Pulmonary artery endothelial cell (primary cell): Measurements from ENCODE around the gene CXXC4. TPM values are rescaled to one million over a fixed set of nuclear protein-coding genes. Genes with fewer than 3 reads are reported as not detected.

Experiments used
- DNase-seq: peaks from one replicate; pipeline ENCODE4 v3.0.0-alpha.2; 2011; ENCODE audit warnings: low read depth, low spot score
- total RNA-seq: library from RNA; depleted of rRNA; stranded (reverse); fragments of >200 nt; gene quantifications from 2 replicates; pipeline ENCODE4 v1.2.3, GENCODE V29; 2014

CXXC4 gene
- total RNA-seq, 1 donor from 2014 or later = under 0.01 TPM

DNA sequence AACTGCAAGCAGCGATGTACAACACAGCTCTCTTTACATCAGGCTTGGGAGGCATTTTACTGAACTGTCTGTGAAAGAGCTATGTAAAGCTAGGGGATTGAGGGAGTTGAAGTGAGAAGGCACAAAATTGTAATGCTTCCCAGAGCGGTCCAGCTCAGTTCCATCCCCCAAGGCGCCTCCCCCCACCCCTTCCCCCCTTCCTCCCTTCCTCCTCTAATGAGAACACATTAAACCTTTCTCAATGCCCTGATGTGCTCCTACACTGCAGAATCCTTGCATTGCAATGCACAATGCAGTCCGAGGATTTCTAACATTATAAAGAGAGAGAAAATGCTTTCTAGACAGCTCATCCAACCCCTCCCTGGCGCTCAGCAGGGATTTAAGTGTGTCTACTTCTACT, 73.9 kb downstream of the CXXC4 start:
- no peak for DNase-seq
